RPMI8226 (cell line): Measurements from ENCODE around the gene SLC31A1.
"Not testable (repeated sequence)": the region's sequence is repeated elsewhere in the genome, so short reads cannot be mapped to it uniquely, and the experiment has no call there.

Source experiments
- DNase-seq: peaks from one replicate; pipeline ENCODE4 v3.0.0-alpha.2; 2015

SLC31A1 gene

GRCh38 chr9:113221800-113222481 lies 597 bp downstream of the SLC31A1 start:
- DNase-seq: peak; percentile 11

GRCh38 chr9:113222482-113222841 lies 1.1 kb downstream of the SLC31A1 start:
- DNase-seq: no peak

GRCh38 chr9:113223963-113224362 lies 2.6 kb downstream of the SLC31A1 start:
- DNase-seq: no peak

- DNase-seq: no peak
Observed at GRCh38 chr9:113227436-113227835, 6.1 kb downstream of the SLC31A1 start.

GRCh38 chr9:113228130-113228665 lies 6.9 kb downstream of the SLC31A1 start:
- DNase-seq: no peak

GRCh38 chr9:113231701-113232100 lies 10.4 kb downstream of the SLC31A1 start:
- DNase-seq: no peak

GRCh38 chr9:113235701-113236255 lies 14.4 kb downstream of the SLC31A1 start:
- DNase-seq: not testable (repeated sequence)

GRCh38 chr9:113237026-113237425 lies 15.7 kb downstream of the SLC31A1 start:
- DNase-seq: no peak

- no peak for DNase-seq
Observed at GRCh38 chr9:113238202-113238858, 17.0 kb downstream of the SLC31A1 start.

- DNase-seq: no peak
Observed at GRCh38 chr9:113238859-113239232, 17.5 kb downstream of the SLC31A1 start.

GRCh38 chr9:113241161-113241560 lies 19.8 kb downstream of the SLC31A1 start:
- DNase-seq: no peak

GRCh38 chr9:113244556-113244955 lies 23.2 kb downstream of the SLC31A1 start:
- no peak for DNase-seq

- DNase-seq: no peak
Observed at GRCh38 chr9:113245894-113246293, 24.6 kb downstream of the SLC31A1 start.

GRCh38 chr9:113246928-113247327 lies 25.6 kb downstream of the SLC31A1 start:
- no peak for DNase-seq

- DNase-seq: no peak
Observed at GRCh38 chr9:113247640-113248039, 26.3 kb downstream of the SLC31A1 start.

- DNase-seq: not testable (repeated sequence)
Observed at GRCh38 chr9:113249661-113250060, 28.3 kb downstream of the SLC31A1 start.

GRCh38 chr9:113250807-113251206 lies 29.5 kb downstream of the SLC31A1 start:
- no peak for DNase-seq

GRCh38 chr9:113254991-113255390 lies 33.6 kb downstream of the SLC31A1 start:
- DNase-seq: no peak

- DNase-seq: no peak
Observed at GRCh38 chr9:113255438-113255837, 34.1 kb downstream of the SLC31A1 start.

GRCh38 chr9:113257863-113258262 lies 36.5 kb downstream of the SLC31A1 start:
- no peak for DNase-seq

GRCh38 chr9:113258282-113258681 lies 36.9 kb downstream of the SLC31A1 start:
- DNase-seq: no peak

- DNase-seq: no peak
Observed at GRCh38 chr9:113261917-113262671, 40.8 kb downstream of the SLC31A1 start.

GRCh38 chr9:113266174-113266573 lies 44.8 kb downstream of the SLC31A1 start:
- no peak for DNase-seq
